ENCODE measurements around the gene DERA. TPM values are rescaled to one million over a fixed set of nuclear protein-coding genes. Genes with fewer than 3 reads are reported as not detected.

DERA gene
- total and polyA plus RNA-seq, 2 of the 13 experiments (the other 11 are each of a cell fraction or from before 2014, with no cell fraction given), result 24.0 to 51.3 TPM

DNA sequence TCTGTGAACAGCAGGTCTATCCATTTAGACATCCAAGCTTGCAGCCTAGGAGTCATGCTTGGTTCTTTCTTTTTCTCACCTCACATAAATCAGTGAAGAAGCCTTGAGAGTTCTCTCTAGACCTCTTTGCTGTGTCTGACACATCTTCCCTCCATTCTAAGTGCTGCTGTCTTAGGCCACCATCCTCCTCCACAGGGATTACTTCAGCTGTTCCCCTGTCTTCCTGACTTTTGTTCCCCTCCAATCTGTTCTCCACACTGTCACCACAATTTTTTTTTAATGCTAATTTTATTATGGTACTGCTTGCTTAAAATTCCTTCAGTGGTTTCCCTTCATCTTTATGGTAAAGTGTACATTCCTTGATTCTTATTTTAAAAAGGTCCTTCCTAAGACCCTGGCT lies 71.8 kb downstream of the DERA start (continued):
- TF ChIP-seq ISL2 (CRISPR knock-in tag; IDR thresholded peaks at IDR 0.05), result no peak

DNA sequence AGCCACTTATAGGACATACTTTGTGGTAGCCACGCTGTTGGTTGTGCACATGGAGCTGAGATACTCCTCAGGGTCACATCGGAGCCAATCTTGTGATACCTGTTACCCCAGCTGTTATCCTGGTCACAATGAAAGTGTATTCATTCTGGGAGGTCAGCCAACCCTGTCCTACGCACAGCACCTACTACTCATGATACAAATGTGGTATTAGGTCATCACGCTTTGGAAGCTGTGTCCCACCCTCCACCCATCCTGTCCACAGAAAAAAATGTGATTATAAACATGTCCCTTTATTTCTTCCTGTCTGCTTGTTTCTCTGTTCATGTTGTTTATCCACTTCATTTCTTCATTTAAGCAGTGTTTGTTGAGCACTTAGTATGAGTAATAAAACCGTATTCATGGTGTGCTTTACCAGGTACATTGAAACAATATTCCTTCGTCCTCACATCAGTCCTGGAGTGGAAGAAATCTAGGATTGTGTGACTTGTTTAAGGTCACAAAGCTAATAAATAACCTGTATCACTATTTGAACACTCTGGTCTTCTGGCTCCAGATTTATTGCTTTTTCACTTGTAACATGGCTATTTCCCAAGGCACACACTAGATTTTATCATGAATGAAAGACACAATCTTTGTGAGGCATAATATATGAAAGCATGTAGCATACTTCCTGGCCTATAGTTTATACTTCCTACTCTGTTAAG lies 73.1 kb downstream of the DERA start:
- in situ Hi-C loops (cut with HindIII; ENCODE audit: extremely low pct_ligation_motif_present, low pct_unique_long_range_greater_than_20kb), result no loop called here
- BruUV-seq (replicated peaks), result no TSS peak
- TF ChIP-seq SMAD1 (CRISPR knock-in tag; IDR thresholded peaks at IDR 0.05; ENCODE audit: borderline replicate concordance, low read depth) (no peak), KDM6A (CRISPR knock-in tag; IDR thresholded peaks at IDR 0.05; ENCODE audit: low read depth) (no peak), BORCS8-MEF2B (CRISPR knock-in tag; IDR thresholded peaks at IDR 0.05) (no peak), SYNCRIP (IDR thresholded peaks at IDR 0.05; ENCODE audit: insufficient read depth, low read depth, low read length) (no peak), TAF15 (IDR thresholded peaks at IDR 0.05; ENCODE audit: low read depth, low read length, poor library complexity, severe bottlenecking) (no peak), ZSCAN30 (CRISPR knock-in tag; IDR thresholded peaks at IDR 0.05) (no peak), NCOA1 (CRISPR knock-in tag; IDR thresholded peaks at IDR 0.05) (no peak), SNAI1 (CRISPR knock-in tag; IDR thresholded peaks at IDR 0.05; ENCODE audit: borderline replicate concordance) (no peak), ZNF652 (CRISPR knock-in tag; IDR thresholded peaks at IDR 0.05; ENCODE audit: borderline replicate concordance, low read depth) (no peak), THYN1 (CRISPR knock-in tag; IDR thresholded peaks at IDR 0.05; ENCODE audit: borderline replicate concordance, low read depth) (no peak), SNRNP70 (IDR thresholded peaks at IDR 0.05; ENCODE audit: low read depth, low read length) (no peak), ZNF264 (CRISPR knock-in tag; IDR thresholded peaks at IDR 0.05) (no peak), ZSCAN12 (CRISPR knock-in tag; IDR thresholded peaks at IDR 0.05) (no peak)
- TF ChIP-seq, protein P1, sequence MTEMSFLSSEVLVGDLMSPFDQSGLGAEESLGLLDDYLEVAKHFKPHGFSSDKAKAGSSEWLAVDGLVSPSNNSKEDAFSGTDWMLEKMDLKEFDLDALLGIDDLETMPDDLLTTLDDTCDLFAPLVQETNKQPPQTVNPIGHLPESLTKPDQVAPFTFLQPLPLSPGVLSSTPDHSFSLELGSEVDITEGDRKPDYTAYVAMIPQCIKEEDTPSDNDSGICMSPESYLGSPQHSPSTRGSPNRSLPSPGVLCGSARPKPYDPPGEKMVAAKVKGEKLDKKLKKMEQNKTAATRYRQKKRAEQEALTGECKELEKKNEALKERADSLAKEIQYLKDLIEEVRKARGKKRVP (CRISPR knock-in tag; IDR thresholded peaks at IDR 0.05), result no peak
- TF ChIP-seq, protein P2, sequence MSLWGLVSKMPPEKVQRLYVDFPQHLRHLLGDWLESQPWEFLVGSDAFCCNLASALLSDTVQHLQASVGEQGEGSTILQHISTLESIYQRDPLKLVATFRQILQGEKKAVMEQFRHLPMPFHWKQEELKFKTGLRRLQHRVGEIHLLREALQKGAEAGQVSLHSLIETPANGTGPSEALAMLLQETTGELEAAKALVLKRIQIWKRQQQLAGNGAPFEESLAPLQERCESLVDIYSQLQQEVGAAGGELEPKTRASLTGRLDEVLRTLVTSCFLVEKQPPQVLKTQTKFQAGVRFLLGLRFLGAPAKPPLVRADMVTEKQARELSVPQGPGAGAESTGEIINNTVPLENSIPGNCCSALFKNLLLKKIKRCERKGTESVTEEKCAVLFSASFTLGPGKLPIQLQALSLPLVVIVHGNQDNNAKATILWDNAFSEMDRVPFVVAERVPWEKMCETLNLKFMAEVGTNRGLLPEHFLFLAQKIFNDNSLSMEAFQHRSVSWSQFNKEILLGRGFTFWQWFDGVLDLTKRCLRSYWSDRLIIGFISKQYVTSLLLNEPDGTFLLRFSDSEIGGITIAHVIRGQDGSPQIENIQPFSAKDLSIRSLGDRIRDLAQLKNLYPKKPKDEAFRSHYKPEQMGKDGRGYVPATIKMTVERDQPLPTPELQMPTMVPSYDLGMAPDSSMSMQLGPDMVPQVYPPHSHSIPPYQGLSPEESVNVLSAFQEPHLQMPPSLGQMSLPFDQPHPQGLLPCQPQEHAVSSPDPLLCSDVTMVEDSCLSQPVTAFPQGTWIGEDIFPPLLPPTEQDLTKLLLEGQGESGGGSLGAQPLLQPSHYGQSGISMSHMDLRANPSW (CRISPR knock-in tag; IDR thresholded peaks at IDR 0.05; ENCODE audit: borderline replicate concordance), result no peak
- TF ChIP-seq, protein P3, sequence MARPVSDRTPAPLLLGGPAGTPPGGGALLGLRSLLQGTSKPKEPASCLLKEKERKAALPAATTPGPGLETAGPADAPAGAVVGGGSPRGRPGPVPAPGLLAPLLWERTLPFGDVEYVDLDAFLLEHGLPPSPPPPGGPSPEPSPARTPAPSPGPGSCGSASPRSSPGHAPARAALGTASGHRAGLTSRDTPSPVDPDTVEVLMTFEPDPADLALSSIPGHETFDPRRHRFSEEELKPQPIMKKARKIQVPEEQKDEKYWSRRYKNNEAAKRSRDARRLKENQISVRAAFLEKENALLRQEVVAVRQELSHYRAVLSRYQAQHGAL (CRISPR knock-in tag; IDR thresholded peaks at IDR 0.05; ENCODE audit: not compliant biosample characterization), result no peak
- TF ChIP-seq, protein P4, sequence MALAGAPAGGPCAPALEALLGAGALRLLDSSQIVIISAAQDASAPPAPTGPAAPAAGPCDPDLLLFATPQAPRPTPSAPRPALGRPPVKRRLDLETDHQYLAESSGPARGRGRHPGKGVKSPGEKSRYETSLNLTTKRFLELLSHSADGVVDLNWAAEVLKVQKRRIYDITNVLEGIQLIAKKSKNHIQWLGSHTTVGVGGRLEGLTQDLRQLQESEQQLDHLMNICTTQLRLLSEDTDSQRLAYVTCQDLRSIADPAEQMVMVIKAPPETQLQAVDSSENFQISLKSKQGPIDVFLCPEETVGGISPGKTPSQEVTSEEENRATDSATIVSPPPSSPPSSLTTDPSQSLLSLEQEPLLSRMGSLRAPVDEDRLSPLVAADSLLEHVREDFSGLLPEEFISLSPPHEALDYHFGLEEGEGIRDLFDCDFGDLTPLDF (CRISPR knock-in tag; IDR thresholded peaks at IDR 0.05), result no peak
- H3K4me2 ChIP-seq (ENCODE audit: low read depth, low read length), result no peak overlapping the region
- peaks cover 4 to 31% of the 10 kb centered on the region in 2 experiments; a peak in 4 of 5 replicates for H3K36me3 ChIP-seq (replicated peaks in 1 of 2; ENCODE audit: control insufficient read depth in 1 of 2, insufficient read depth in 2 of 2, low read length in 2 of 2)
- peaks cover 11% of the 10 kb centered on the region for H3K4me1 ChIP-seq (ENCODE audit: insufficient read depth, low read length)
- CTCF ChIA-PET (ENCODE audit: low intra/inter-chr PET ratio, low total read pairs), result no interaction called here
- DNase-seq (ENCODE audit: low spot score) (no peak), ATAC-seq (no peak), FAIRE-seq (no peak)
- no peak overlapping the region for H3K9ac ChIP-seq (ENCODE audit: insufficient read depth, low read depth, low read length)
- H3K27ac ChIP-seq (ENCODE audit: extremely low read length, insufficient read depth, low read length), result no peak overlapping the region
- H3K79me2 ChIP-seq (ENCODE audit: insufficient read depth, low read length), result no peaks in the 10 kb centered on the region
- no peak overlapping the region for H3K4me3 ChIP-seq (replicated peaks in 1 of 3; ENCODE audit: insufficient read depth in 1 of 3, low read depth in 2 of 3, low read length in 3 of 3)
- intact Hi-C loops (cut with micrococcal nuclease; ENCODE audit: unreplicated experiment), result no loop called here
- no peak overlapping the region for H2AFZ ChIP-seq (ENCODE audit: low read length)
- WGBS (ENCODE audit: low lambda C conversion rate), result 97% methylated on average over 6 of the region's 6 CpGs
- H4K20me1 ChIP-seq (ENCODE audit: insufficient read depth, low read length), result no peaks in the 10 kb centered on the region
- H3K27me3 ChIP-seq (ENCODE audit: control insufficient read depth in 1 of 2, insufficient read depth in 2 of 2, low read length in 2 of 2), result no peaks in the 10 kb centered on the region
- POLR2A ChIA-PET, result no interaction called here
- H3K9me3 ChIP-seq (ENCODE audit: low read length), result no peaks in the 10 kb centered on the region

Measured in HepG2 (cell line).